GM12878 (cell line): ENCODE results near the gene NRM. TPM values are rescaled to one million over a fixed set of nuclear protein-coding genes. Genes with fewer than 3 reads are reported as not detected.

ENCODE experiments used
- ATAC-seq: fragments of 200-7000 bp; cut with Tn5 transposase; 3 replicates; pipeline ENCODE4 v1.9.1; 2020; ENCODE audit warnings: mild to moderate bottlenecking, moderate library complexity
- Bru-seq: library from RNA; stranded (reverse); fragments of 400-500 nt; gene quantifications from one replicate; lab custom pipeline; 2021; lab: Mats Ljungman, UMichigan
- BruChase-seq, 2 experiments: library from RNA; stranded (reverse); fragments of 400-500 nt; gene quantifications; one replicate each; lab custom pipeline; 2021; lab: Mats Ljungman, UMichigan
- BruUV-seq: library from RNA; stranded (reverse); fragments of 400-500 nt; replicated peaks from 2 replicates; lab custom pipeline; 2021; lab: Mats Ljungman, UMichigan
- CTCF ChIA-PET: fragments of 300-600 bp; sonication (Branson Sonifier 250); formaldehyde crosslinking; extraction: SDS; loops from one replicate; lab custom pipeline; 2021; ENCODE audit warnings: inconsistent platforms; lab: Yijun Ruan, JAX
- POLR2A ChIA-PET: fragments of 350-600 bp; formaldehyde crosslinking; extraction: SDS; loops from one replicate; lab custom pipeline; 2021; ENCODE audit warnings: inconsistent platforms; lab: Charles Lee
- RAD21 ChIA-PET: fragments of 300-600 bp; sonication (Branson Sonifier 250); formaldehyde crosslinking; loops from one replicate; lab custom pipeline; 2023; ENCODE audit warnings: antibody characterized with exemption; ENCODE audit not compliant: unreplicated experiment; lab: Charles Lee
- SMC1A ChIA-PET: fragments of 300-600 bp; sonication (Branson Sonifier 250); formaldehyde crosslinking; loops from one replicate; lab custom pipeline; 2023; ENCODE audit not compliant: unreplicated experiment, uncharacterized antibody; lab: Charles Lee
- DNase-seq: peaks from one replicate; pipeline ENCODE4 v3.0.0-alpha.2; 2011; ENCODE audit warnings: low read depth, low spot score
- FAIRE-seq: peaks from 3 replicates; lab custom pipeline; 2011; peaks lifted over from hg19 to GRCh38; lab: Jason Lieb, UNC
- H2AFZ ChIP-seq: 2 replicates; pipeline ENCODE4 v1.6.0; 2011; ENCODE audit warnings: low read depth, low read length, control low read depth; ENCODE audit not compliant: control insufficient read depth
- H3K27ac ChIP-seq: 2 replicates; pipeline ENCODE4 v1.5.1; 2011; ENCODE audit warnings: control low read depth; ENCODE audit not compliant: control insufficient read depth, insufficient read depth
- H3K27me3 ChIP-seq, 2 experiments: replicated peaks in 1 of 2; 2 replicates each; pipeline versions ENCODE4 v1.6.0 to v1.6.1; 2011; ENCODE audit warnings: low read length in 1 of 2; ENCODE audit not compliant: control insufficient read depth in 2 of 2, insufficient read depth in 2 of 2
- H3K36me3 ChIP-seq, 2 experiments: 2 replicates each; pipeline ENCODE4 v1.5.1; 2011; ENCODE audit warnings: low read length in 1 of 2; ENCODE audit not compliant: control insufficient read depth in 2 of 2, insufficient read depth in 2 of 2
- H3K4me1 ChIP-seq: 2 replicates; pipeline ENCODE4 v1.6.1; 2011; ENCODE audit warnings: mild to moderate bottlenecking, low read length, moderate library complexity, mixed read lengths; ENCODE audit not compliant: control insufficient read depth, insufficient read depth
- H3K4me2 ChIP-seq: 2 replicates; pipeline ENCODE4 v1.6.0; 2011; ENCODE audit warnings: control low read depth; ENCODE audit not compliant: control insufficient read depth, insufficient read depth
- H3K4me3 ChIP-seq: fragments of 200-600 bp; sonication (generic); 2 replicates; pipeline ENCODE4 v1.5.1; 2016
- H3K79me2 ChIP-seq: 2 replicates; pipeline ENCODE4 v1.6.0; 2011; ENCODE audit warnings: low read length; ENCODE audit not compliant: control insufficient read depth, insufficient read depth
- H3K9ac ChIP-seq: 2 replicates; pipeline ENCODE4 v1.8.0; 2011; ENCODE audit warnings: low read length, control low read depth, mixed read lengths; ENCODE audit not compliant: control insufficient read depth, insufficient read depth
- H3K9me3 ChIP-seq: replicated peaks from 3 replicates; pipeline ENCODE4 v1.5.1; 2011; ENCODE audit warnings: mild to moderate bottlenecking, low read length; ENCODE audit not compliant: control insufficient read depth, insufficient read depth
- H4K20me1 ChIP-seq: 2 replicates; pipeline ENCODE4 v1.6.0; 2011; ENCODE audit not compliant: control insufficient read depth, insufficient read depth
- ATF7 ChIP-seq: fragments of 450-650 bp; IDR thresholded peaks from 2 replicates; pipeline ENCODE4 v1.6.1; 2016; ENCODE audit warnings: low read depth, mild to moderate bottlenecking
- CBFB ChIP-seq: IDR thresholded peaks from 2 replicates; pipeline ENCODE4 v1.6.1; 2016; ENCODE audit warnings: antibody characterized with exemption, low read depth
- CBX5 ChIP-seq: sonication (generic); IDR thresholded peaks from 2 replicates; pipeline ENCODE4 v1.6.1; 2016; ENCODE audit warnings: low read depth, moderate library complexity, mild to moderate bottlenecking, inconsistent platforms
- CHD4 ChIP-seq: fragments of 200-600 bp; sonication (generic); IDR thresholded peaks from 2 replicates; pipeline ENCODE4 v1.6.1; 2016; ENCODE audit warnings: mild to moderate bottlenecking
- CREB1 ChIP-seq: IDR thresholded peaks from 2 replicates; pipeline ENCODE4 v1.6.1; 2012; ENCODE audit warnings: low read depth, mild to moderate bottlenecking, inconsistent platforms
- FOXK2 ChIP-seq: fragments of 450-650 bp; IDR thresholded peaks from 2 replicates; pipeline ENCODE4 v1.6.1; 2017; ENCODE audit warnings: mild to moderate bottlenecking, moderate library complexity
- HDGF ChIP-seq: fragments of 450-650 bp; IDR thresholded peaks from 2 replicates; pipeline ENCODE4 v1.6.1; 2016; ENCODE audit warnings: antibody characterized with exemption
- IKZF1 ChIP-seq: fragments of 450-650 bp; conservative IDR thresholded peaks from 2 replicates; pipeline ENCODE4 v1.6.1; 2017; ENCODE audit warnings: antibody characterized with exemption, mild to moderate bottlenecking
- MYC ChIP-seq: IDR thresholded peaks from 2 replicates; pipeline ENCODE4 v1.6.1; 2011; ENCODE audit warnings: mild to moderate bottlenecking, low read length, moderate library complexity, inconsistent platforms; ENCODE audit not compliant: insufficient read depth, insufficient replicate concordance, insufficient read length, severe bottlenecking
- NBN ChIP-seq: fragments of 450-650 bp; IDR thresholded peaks from 2 replicates; pipeline ENCODE4 v1.6.1; 2016
- POLR2AphosphoS2 ChIP-seq: IDR thresholded peaks from 2 replicates; pipeline ENCODE4 v1.6.1; 2011; ENCODE audit warnings: low read depth, mild to moderate bottlenecking, low read length, improper control_type of control experiment, moderate library complexity
- POU2F2 ChIP-seq: IDR thresholded peaks from 3 replicates; pipeline ENCODE4 v1.6.1; 2011; ENCODE audit warnings: low read depth, mild to moderate bottlenecking, low read length, borderline replicate concordance
- RCOR1 ChIP-seq: conservative IDR thresholded peaks from 2 replicates; pipeline ENCODE4 v1.6.1; 2012; ENCODE audit warnings: low read depth, low read length, improper control_type of control experiment
- SPI1 ChIP-seq: IDR thresholded peaks from 2 replicates; pipeline ENCODE4 v1.6.1; 2011; ENCODE audit warnings: low read depth, mild to moderate bottlenecking, low read length, moderate library complexity, borderline replicate concordance; ENCODE audit not compliant: insufficient read depth
- YY1 ChIP-seq: IDR thresholded peaks from 2 replicates; pipeline ENCODE4 v1.6.1; 2011; ENCODE audit warnings: low read depth, mild to moderate bottlenecking, low read length
- ZZZ3 ChIP-seq: IDR thresholded peaks from 2 replicates; pipeline ENCODE4 v1.6.1; 2011; ENCODE audit warnings: low read depth; ENCODE audit not compliant: control insufficient read depth, insufficient read length
- WGBS: methylation state at CpG from one replicate; pipeline ENCODE4 v1.1.6; 2016; ENCODE audit warnings: low lambda C conversion rate; ENCODE audit not compliant: insufficient replicate concordance, insufficient coverage; ENCODE audit errors: missing lambda C conversion rate; 5-methylcytosine and 5-hydroxymethylcytosine counted together
- in situ Hi-C: fragments of 300-500 bp; cut with MboI; formaldehyde crosslinking; loops from 9 replicates; pipeline ENCODE4 v1.14.3; 2018; ENCODE audit warnings: mixed read lengths
- intact Hi-C: fragments of 100-400 bp; cut with micrococcal nuclease; formaldehyde crosslinking; loops from one replicate; pipeline ENCODE4 v1.14.2; 2022; ENCODE audit not compliant: unreplicated experiment
- long read RNA-seq, 2 experiments: library from polyadenylated mRNA; unstranded; transcript quantifications; one replicate each; pipeline ENCODE4 v2.0.0, GENCODE V29; 2019 to 2020
- polyA minus RNA-seq, 3 experiments: library from RNA; depleted of rRNA, polyadenylated mRNA; stranded (reverse); fragments of >200 nt; gene quantifications; 2 replicates each; pipeline ENCODE4 v1.2.3, GENCODE V29; 2011
- polyA plus RNA-seq, 11 experiments: library from polyadenylated mRNA; depleted of rRNA in 4 of 11; unstranded in 6 of 11; stranded (reverse) in 5 of 11; fragments of >200 nt; fragmentation: Nextera tagmentation in 4 of 11; fragmentation: Illumina TruSeq in 1 of 11; extraction: Ambion mirVana in 4 of 11; extraction: Trizol in 1 of 11; gene quantifications; 1 replicate in 1 of 11; 2 replicates in 10 of 11; pipeline versions ENCODE4 v1.2.1 to v1.2.3, GENCODE V29; 2011 to 2016; ENCODE audit warnings: inconsistent platforms in 2 of 11, missing spikeins in 2 of 11, low read depth in 1 of 11
- total RNA-seq, 4 experiments: library from RNA; depleted of rRNA in 3 of 4; stranded (reverse); fragments of >200 nt in 3 of 4; fragmentation: Illumina TruSeq in 1 of 4; extraction: Trizol in 1 of 4; gene quantifications; 2 replicates each; pipeline versions ENCODE4 v1.2.1 to v1.2.3, GENCODE V29; 2013 to 2021
- TF ChIP-seq, protein P1 (sequence below): fragments of 450-650 bp; IDR thresholded peaks from 2 replicates; pipeline ENCODE4 v1.6.1; 2014; ENCODE audit warnings: mild to moderate bottlenecking

NRM gene, protein sequence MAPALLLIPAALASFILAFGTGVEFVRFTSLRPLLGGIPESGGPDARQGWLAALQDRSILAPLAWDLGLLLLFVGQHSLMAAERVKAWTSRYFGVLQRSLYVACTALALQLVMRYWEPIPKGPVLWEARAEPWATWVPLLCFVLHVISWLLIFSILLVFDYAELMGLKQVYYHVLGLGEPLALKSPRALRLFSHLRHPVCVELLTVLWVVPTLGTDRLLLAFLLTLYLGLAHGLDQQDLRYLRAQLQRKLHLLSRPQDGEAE
- 8.0 and 11.2 TPM in 2 replicates for total RNA-seq (2013; cell fraction: nucleolus; rRNA removed)
- total RNA-seq (2014; rRNA removed) (14.8 and 17.7 TPM in 2 replicates), total RNA-seq (2014; rRNA removed; fragmentation: Illumina TruSeq; extraction: Trizol) (14.7 and 15.4 TPM in 2 replicates), total RNA-seq (2021) (39.0 and 39.3 TPM in 2 replicates), polyA plus RNA-seq (2011; rRNA removed) (7.6 and 18.7 TPM in 2 replicates), polyA plus RNA-seq (2014; fragmentation: Illumina TruSeq; extraction: Trizol) (35.8 and 46.7 TPM in 2 replicates), polyA plus RNA-seq (2014; fragmentation: Nextera tagmentation; extraction: Ambion mirVana) (10 to 100 TPM; 19.1 to 23.7 TPM), polyA plus RNA-seq (2014; rRNA removed) (34.3 and 35.7 TPM in 2 replicates), polyA plus RNA-seq (2016; fragmentation: Nextera tagmentation; extraction: Ambion mirVana) (10 to 100 TPM; 36.6 to 37.5 TPM), polyA minus RNA-seq (2011; rRNA and poly(A)+ RNA removed) (23.8 and 25.7 TPM in 2 replicates), Bru-seq, nascent RNA (percentile 64 among the genes with signal in this experiment), BruChase-seq, experiment 1, labeled RNA remaining after a 6-hour chase (percentile 69 among the genes with signal in this experiment), BruChase-seq, experiment 2, labeled RNA remaining after a 2-hour chase (percentile 67 among the genes with signal in this experiment)
- polyA plus RNA-seq (2011; ENCODE audit: low read depth): 23.2 TPM
- 34.1 and 36.4 TPM in 2 replicates for polyA plus RNA-seq (2011; cell fraction: cytosol; rRNA removed)
- polyA plus RNA-seq (2011; cell fraction: nucleus; rRNA removed): 33.6 and 35.9 TPM in 2 replicates
- polyA plus RNA-seq (2012): 27.9 and 34.0 TPM in 2 replicates
- 16.0 and 18.4 TPM in 2 replicates for polyA minus RNA-seq (2011; cell fraction: cytosol; rRNA and poly(A)+ RNA removed)
- 16.1 and 27.7 TPM in 2 replicates for polyA minus RNA-seq (2011; cell fraction: nucleus; rRNA and poly(A)+ RNA removed)
- long read RNA-seq, experiment 1, transcript NRM-203 (4 exons, 1,734 nt): major isoform, 8 of 18 reads
- long read RNA-seq, experiment 1, partial matches to known transcripts: 1 of 18 reads
- long read RNA-seq, experiment 1, other reads (novel, unspliced or antisense): 6 of 18 reads
- long read RNA-seq, experiment 2, transcript NRM-203 (4 exons, 1,734 nt): major isoform, 6 of 11 reads
- long read RNA-seq, experiment 2, partial matches to known transcripts: 2 of 11 reads
- long read RNA-seq, experiment 2, other reads (novel, unspliced or antisense): 2 of 11 reads

DNA sequence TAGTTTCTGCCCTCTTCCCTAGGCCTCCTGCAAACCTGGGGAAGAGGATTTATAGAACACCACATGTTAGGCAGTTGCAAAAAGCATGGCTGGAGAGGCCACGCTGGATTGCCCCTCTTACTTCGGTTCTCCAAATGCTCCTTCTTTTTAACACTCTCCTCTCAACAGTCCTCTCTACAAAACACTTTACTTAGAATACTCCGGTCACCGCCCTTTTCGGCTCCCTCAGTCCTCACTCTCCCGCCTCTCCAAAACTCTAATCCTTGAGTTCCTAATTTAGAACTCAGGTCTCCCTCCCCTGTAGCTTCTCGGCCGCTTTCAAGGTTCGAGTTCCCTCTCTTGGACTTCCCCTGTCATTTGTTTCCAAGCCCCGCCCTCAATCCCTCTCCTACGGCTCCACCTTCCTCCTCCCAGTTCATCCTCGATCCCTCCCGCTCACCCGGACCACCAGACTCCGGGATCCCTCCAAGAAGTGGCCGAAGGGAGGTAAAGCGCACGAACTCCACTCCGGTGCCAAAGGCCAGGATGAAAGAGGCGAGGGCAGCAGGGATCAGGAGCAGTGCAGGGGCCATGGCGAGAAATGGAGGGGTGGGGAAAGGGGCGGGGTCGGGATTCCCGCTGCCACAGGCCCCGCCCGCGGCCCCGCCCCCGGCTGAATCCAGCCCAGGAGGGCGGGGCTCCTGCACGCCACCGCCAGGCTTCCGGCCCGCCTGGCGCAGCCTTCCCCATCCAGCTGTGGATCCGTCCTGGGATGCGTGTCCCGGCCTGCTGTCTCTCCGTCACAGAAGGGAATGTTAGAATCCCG is at the start of gene NRM:
Gene NRM, minus strand, starts transcription at position 582 of the 805 bp plus-strand sequence. Its CDS starts 10 bp downstream, at position 572.
- POLR2A ChIA-PET: interaction anchor here (0.5 to 6.1 kb wide), 15 partner anchors 10 to 133 kb away, joined by 3 to 167 read pairs (median 5); partner anchors contain the start of genes MDC1, MRPS18B, PRR3 and TUBB
- FAIRE-seq: peak; percentile 23
- Histone ChIP-seq H3K79me2 (peaks cover 51% of the 10 kb centered on the region), H2AFZ (peak within 1 kb of the TSS; percentile 98), H3K4me1 (peaks cover 15% of the 10 kb centered on the region), H3K27ac (peak within 1 kb of the TSS; percentile 96), H3K36me3 (no peaks in the 10 kb centered on the region), H3K4me2 (peak within 1 kb of the TSS; percentile 69), H3K4me3 (peak within 1 kb of the TSS; percentile 100), H3K9me3 (no peaks in the 10 kb centered on the region), H3K9ac (peak within 1 kb of the TSS; percentile 75), H4K20me1 (no peaks in the 10 kb centered on the region), H3K27me3 (no peaks in the 10 kb centered on the region)
- in situ Hi-C loops: no loop called here
- no TSS peak for BruUV-seq
- peak; percentile 38 for ATAC-seq
- SMC1A ChIA-PET: interaction anchor here (0.7 to 6.9 kb wide), 10 partner anchors 10 to 526 kb away, joined by 3 to 73 read pairs (median 4); partner anchors contain the start of genes DHX16 and MDC1
- DNase-seq: no peak
- RAD21 ChIA-PET: interaction anchor here (0.8 to 6.4 kb wide), 5 partner anchors 9 to 28 kb away, joined by 3 to 114 read pairs (median 4); partner anchors contain the start of genes DHX16, MDC1 and TUBB
- 1% methylated on average over 28 of the region's 40 CpGs for WGBS
- intact Hi-C loops: no loop called here
- CTCF ChIA-PET: interaction anchor here (0.7 to 4.8 kb wide), 10 partner anchors 10 to 380 kb away, joined by 3 to 64 read pairs (median 10); partner anchors contain the start of genes MDC1 and TUBB
- TF ChIP-seq RCOR1 (no peak), POLR2AphosphoS2 (peak; percentile 59; the same call in 1 of the 2 replicates), POU2F2 (no peak), IKZF1 (peak; percentile 91), CHD4 (no peak), ZZZ3 (no peak), CBFB (peak; percentile 32; the same call in 1 of the 2 replicates), SPI1 (peak; percentile 49; the same call in 1 of the 2 replicates), NBN (0 out of 2 replicates have a peak, but pooled peaks have one; percentile 87), MYC (no peak), ATF7 (peak; percentile 35; the same call in 1 of the 2 replicates), YY1 (peak; percentile 77), FOXK2 (no peak), CBX5 (no peak), CREB1 (no peak), HDGF (peak; percentile 69; the same call in 1 of the 2 replicates)
- TF ChIP-seq, protein P1, sequence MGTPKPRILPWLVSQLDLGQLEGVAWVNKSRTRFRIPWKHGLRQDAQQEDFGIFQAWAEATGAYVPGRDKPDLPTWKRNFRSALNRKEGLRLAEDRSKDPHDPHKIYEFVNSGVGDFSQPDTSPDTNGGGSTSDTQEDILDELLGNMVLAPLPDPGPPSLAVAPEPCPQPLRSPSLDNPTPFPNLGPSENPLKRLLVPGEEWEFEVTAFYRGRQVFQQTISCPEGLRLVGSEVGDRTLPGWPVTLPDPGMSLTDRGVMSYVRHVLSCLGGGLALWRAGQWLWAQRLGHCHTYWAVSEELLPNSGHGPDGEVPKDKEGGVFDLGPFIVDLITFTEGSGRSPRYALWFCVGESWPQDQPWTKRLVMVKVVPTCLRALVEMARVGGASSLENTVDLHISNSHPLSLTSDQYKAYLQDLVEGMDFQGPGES: 0 out of 2 replicates have a peak, but pooled peaks have one; percentile 28
